HEK293 (cell line): ENCODE data around the gene SMIM8.

ENCODE experiments used
- HOXA7 ChIP-seq: sonication (generic); formaldehyde crosslinking; IDR thresholded peaks from 2 replicates; pipeline ENCODE4 v1.8.1; 2022; ENCODE audit warnings: missing genetic modification reagents, borderline replicate concordance
- INSM2 ChIP-seq: fragments of 450-650 bp; formaldehyde crosslinking; IDR thresholded peaks from 2 replicates; pipeline ENCODE4 v1.5.1; 2016; ENCODE audit warnings: missing biosample characterization, missing genetic modification characterization
- ZEB2 ChIP-seq: fragments of 450-650 bp; formaldehyde crosslinking; IDR thresholded peaks from 2 replicates; pipeline ENCODE4 v1.5.1; 2016; ENCODE audit warnings: missing biosample characterization, missing genetic modification characterization
- ZNF114 ChIP-seq: fragments of 450-650 bp; formaldehyde crosslinking; IDR thresholded peaks from 2 replicates; pipeline ENCODE4 v1.5.0; 2017; ENCODE audit warnings: missing biosample characterization, missing genetic modification characterization
- ZNF621 ChIP-seq: fragments of 450-650 bp; formaldehyde crosslinking; IDR thresholded peaks from 2 replicates; pipeline ENCODE4 v1.5.1; 2017; ENCODE audit warnings: missing biosample characterization, missing genetic modification characterization

- no peak for TF ChIP-seq HOXA7 (CRISPR knock-in tag)
- no peak for TF ChIP-seq ZNF621
- TF ChIP-seq INSM2 (tag by site-specific recombination): no peak
- TF ChIP-seq ZEB2: no peak
- TF ChIP-seq ZNF114: no peak
Observed at GRCh38 chr6:87350516-87350915, 28.1 kb downstream of the SMIM8 start.
